H9 (cell line): ENCODE data around the gene ITM2C. TPM values are rescaled to one million over a fixed set of nuclear protein-coding genes. Genes with fewer than 3 reads are reported as not detected.

Experiments used
- DNase-seq: peaks from one replicate; pipeline ENCODE4 v3.0.0-alpha.2; 2017
- H2AFZ ChIP-seq: one replicate; pipeline ENCODE4 v1.6.1; 2013; ENCODE audit warnings: mild to moderate bottlenecking, low read length, control low read depth, moderate library complexity
- H2AK5ac ChIP-seq: 2 replicates; pipeline ENCODE4 v1.6.1; 2013; ENCODE audit warnings: low read length, control low read depth, mixed read lengths; ENCODE audit not compliant: insufficient read length
- H2BK120ac ChIP-seq: one replicate; pipeline ENCODE4 v1.6.1; 2013; ENCODE audit warnings: low read depth, mild to moderate bottlenecking, low read length, control low read depth, inconsistent platforms; ENCODE audit not compliant: poor library complexity, severe bottlenecking
- H2BK12ac ChIP-seq: 2 replicates; pipeline ENCODE4 v1.6.1; 2013; ENCODE audit warnings: low read length, control low read depth, mixed read lengths, low read depth; ENCODE audit not compliant: insufficient read length
- H2BK15ac ChIP-seq: 2 replicates; pipeline ENCODE4 v1.6.1; 2013; ENCODE audit warnings: low read depth, low read length, control low read depth
- H2BK20ac ChIP-seq: one replicate; pipeline ENCODE4 v1.6.1; 2013; ENCODE audit warnings: low read depth, mild to moderate bottlenecking, low read length, control low read depth, inconsistent platforms; ENCODE audit not compliant: poor library complexity, severe bottlenecking
- H2BK5ac ChIP-seq: 2 replicates; pipeline ENCODE4 v1.6.1; 2013; ENCODE audit warnings: low read length, control low read depth, mixed read lengths; ENCODE audit not compliant: insufficient read length
- H3K14ac ChIP-seq: 2 replicates; pipeline ENCODE4 v1.6.1; 2013; ENCODE audit warnings: low read length, control low read depth; ENCODE audit not compliant: insufficient read depth
- H3K18ac ChIP-seq: 2 replicates; pipeline ENCODE4 v1.6.1; 2013; ENCODE audit warnings: low read depth, mild to moderate bottlenecking, mixed read lengths, low read length, control low read depth; ENCODE audit not compliant: insufficient read length
- H3K23ac ChIP-seq: 2 replicates; pipeline ENCODE4 v1.6.1; 2013; ENCODE audit warnings: low read length, control low read depth, mixed read lengths, low read depth; ENCODE audit not compliant: insufficient read length
- H3K23me2 ChIP-seq: 2 replicates; pipeline ENCODE4 v1.6.1; 2013; ENCODE audit warnings: low read depth, mild to moderate bottlenecking, mixed read lengths, low read length, control low read depth; ENCODE audit not compliant: insufficient read length, poor library complexity, severe bottlenecking
- H3K27ac ChIP-seq: 2 replicates; pipeline ENCODE4 v1.5.1; 2013; ENCODE audit warnings: low read length, control low read depth, mixed read lengths, low read depth; ENCODE audit not compliant: insufficient read length
- H3K27me3 ChIP-seq: 2 replicates; pipeline ENCODE4 v1.6.1; 2013; ENCODE audit warnings: low read length, control low read depth, inconsistent platforms; ENCODE audit not compliant: insufficient read depth
- H3K4ac ChIP-seq: 2 replicates; pipeline ENCODE4 v1.6.1; 2013; ENCODE audit warnings: low read depth, mild to moderate bottlenecking, control low read depth, inconsistent platforms, low read length, moderate library complexity
- H3K4me1 ChIP-seq: 2 replicates; pipeline ENCODE4 v1.6.1; 2013; ENCODE audit warnings: low read length, control low read depth, inconsistent platforms; ENCODE audit not compliant: insufficient read depth
- H3K4me2 ChIP-seq: 2 replicates; pipeline ENCODE4 v1.6.1; 2013; ENCODE audit warnings: low read length, control low read depth, mixed read lengths; ENCODE audit not compliant: insufficient read length, insufficient read depth
- H3K56ac ChIP-seq: 2 replicates; pipeline ENCODE4 v1.6.1; 2013; ENCODE audit warnings: low read depth, mild to moderate bottlenecking, mixed read lengths, low read length, control low read depth; ENCODE audit not compliant: insufficient read length
- H3K79me1 ChIP-seq: 2 replicates; pipeline ENCODE4 v1.6.1; 2013; ENCODE audit warnings: low read depth, mild to moderate bottlenecking, moderate library complexity, low read length, control low read depth, inconsistent platforms; ENCODE audit not compliant: insufficient read depth, poor library complexity, severe bottlenecking
- H3K79me2 ChIP-seq: 2 replicates; pipeline ENCODE4 v1.6.1; 2013; ENCODE audit warnings: low read length, control low read depth, inconsistent platforms; ENCODE audit not compliant: insufficient read depth
- H3K9ac ChIP-seq: 2 replicates; pipeline ENCODE4 v1.6.1; 2013; ENCODE audit warnings: low read length, control low read depth, mixed read lengths; ENCODE audit not compliant: insufficient read length; ENCODE audit errors: extremely low read depth
- H3K9me3 ChIP-seq: one replicate; pipeline ENCODE4 v1.6.1; 2013; ENCODE audit warnings: low read depth, low read length, inconsistent platforms; ENCODE audit not compliant: control insufficient read depth
- H3T11ph ChIP-seq: one replicate; pipeline ENCODE4 v1.6.1; 2013; ENCODE audit warnings: mild to moderate bottlenecking, low read length, control low read depth, inconsistent platforms
- H4K20me1 ChIP-seq: one replicate; pipeline ENCODE4 v1.6.1; 2013; ENCODE audit not compliant: control insufficient read depth, insufficient read length, insufficient read depth
- H4K5ac ChIP-seq: 2 replicates; pipeline ENCODE4 v1.6.1; 2013; ENCODE audit warnings: low read depth, mild to moderate bottlenecking, mixed read lengths, low read length, control low read depth; ENCODE audit not compliant: insufficient read length
- H4K8ac ChIP-seq: replicated peaks from 2 replicates; pipeline ENCODE4 v1.6.1; 2013; ENCODE audit warnings: low read length, control low read depth, mixed read lengths, low read depth; ENCODE audit not compliant: insufficient read length
- H4K91ac ChIP-seq: 2 replicates; pipeline ENCODE4 v1.6.1; 2013; ENCODE audit warnings: low read depth, mild to moderate bottlenecking, moderate library complexity, mixed read lengths, low read length, control low read depth; ENCODE audit not compliant: insufficient read length
- H3K27ac Mint-ChIP-seq, 3 experiments: 2 replicates in 2 of 3; 3 replicates in 1 of 3; pipeline ENCODE4 v1.8.0; 2020 to 2021; ENCODE audit warnings: mixed read lengths in 3 of 3, mild to moderate bottlenecking in 1 of 3, moderate library complexity in 1 of 3
- H3K27me3 Mint-ChIP-seq: 2 replicates; pipeline ENCODE4 v1.8.0; 2021; ENCODE audit warnings: low read depth, mild to moderate bottlenecking, moderate library complexity, mixed read lengths
- H3K36me3 Mint-ChIP-seq, 3 experiments: 2 replicates in 2 of 3; 3 replicates in 1 of 3; pipeline ENCODE4 v1.8.0; 2020 to 2021; ENCODE audit warnings: low read depth in 3 of 3, mixed read lengths in 3 of 3; ENCODE audit not compliant: insufficient read depth in 1 of 3
- H3K4me1 Mint-ChIP-seq, 2 experiments: 2 replicates each; pipeline ENCODE4 v1.8.0; 2020; ENCODE audit warnings: mixed read lengths in 2 of 2
- H3K4me3 Mint-ChIP-seq, 2 experiments: 2 replicates in 1 of 2; 3 replicates in 1 of 2; pipeline ENCODE4 v1.8.0; 2020 to 2021; ENCODE audit warnings: mild to moderate bottlenecking in 2 of 2, mixed read lengths in 2 of 2, moderate library complexity in 1 of 2
- H3K9me3 Mint-ChIP-seq, 2 experiments: 2 replicates in 1 of 2; 3 replicates in 1 of 2; pipeline ENCODE4 v1.8.0; 2020; ENCODE audit warnings: mild to moderate bottlenecking in 2 of 2, mixed read lengths in 2 of 2, moderate library complexity in 1 of 2
- CTCF ChIP-seq: fragments of 200-600 bp; sonication (generic); conservative IDR thresholded peaks from 3 replicates; pipeline ENCODE4 v1.8.0; 2021; ENCODE audit warnings: antibody characterized with exemption, mild to moderate bottlenecking
- WGBS: extraction: QIAGEN DNeasy Blood & Tissue Kit; methylation state at CpG from one replicate; pipeline ENCODE4 v1.1.7; 2013; ENCODE audit warnings: missing lambda C conversion rate, low lambda C conversion rate, mixed read lengths; ENCODE audit not compliant: insufficient read length; ENCODE audit errors: extremely low coverage; 5-methylcytosine and 5-hydroxymethylcytosine counted together
- total RNA-seq: library from RNA; stranded (reverse); gene quantifications from 2 replicates; pipeline ENCODE4 v1.2.1, GENCODE V29; 2021

ITM2C gene
- total RNA-seq, 1 experiment from 2014 or later, result 297 TPM

GRCh38 chr2:230872151-230872967 is 7.6 kb downstream of the ITM2C start:
- no peak overlapping the region for H3K4me3 Mint-ChIP-seq

More at GRCh38 chr2:230872151-230872967, 7.6 kb downstream of the ITM2C start:
- Mint-ChIP-seq H3K4me1 (peaks cover 46 to 51% of the 10 kb centered on the region in 2 experiments), H3K9me3 (peaks cover 0 to 2% of the 10 kb centered on the region in 2 experiments; a peak in 1 of 5 replicates), H3K27ac (peak overlapping the region; percentile 76 to 94 (median 82); a peak in 5 of 7 replicates), H3K36me3 (peaks cover 29 to 48% (median 42%) of the 10 kb centered on the region in 3 experiments), H3K27me3 (no peaks in the 10 kb centered on the region)
- Histone ChIP-seq H3K79me2 (peaks cover 35% of the 10 kb centered on the region), H3K9me3 (no peaks in the 10 kb centered on the region), H3K23me2 (peaks cover 3% of the 10 kb centered on the region), H3K4me2 (no peak overlapping the region), H2BK12ac (no peak overlapping the region), H3K79me1 (no peaks in the 10 kb centered on the region), H4K20me1 (no peaks in the 10 kb centered on the region), H3K14ac (no peak overlapping the region), H4K91ac (no peak overlapping the region), H2BK120ac (no peak overlapping the region), H4K8ac (no peak overlapping the region), H3K56ac (no peak overlapping the region), H2AFZ (no peak overlapping the region), H4K5ac (no peak overlapping the region), H3K27ac (no peak overlapping the region), H3K18ac (no peak overlapping the region), H3K4ac (no peak overlapping the region), H3K27me3 (no peaks in the 10 kb centered on the region), H3K4me1 (peaks cover 6% of the 10 kb centered on the region; the same call in 1 of the 2 replicates), H2BK5ac (no peak overlapping the region), H3T11ph (no peak overlapping the region), H3K23ac (no peak overlapping the region), H3K9ac (no peak overlapping the region), H2BK20ac (no peak overlapping the region), H2AK5ac (no peak overlapping the region), H2BK15ac (no peak overlapping the region)
- no CpG with 5 or more reads among the region's 14 CpGs for WGBS
- no peak for TF ChIP-seq CTCF
- DNase-seq, result no peak
